Activated CD8-positive, alpha-beta T cell treated with anti-CD3 and anti-CD28 coated beads, Interleukin-2, amount 10 ng/mL, durations not matched to agents 7 days and 5 days (primary cell): Measurements from ENCODE around the gene ACOX2. TPM values are rescaled to one million over a fixed set of nuclear protein-coding genes. Genes with fewer than 3 reads are reported as not detected.

Experiments
- ATAC-seq: fragments of 150-1000 bp; cut with Tn5 transposase; one replicate; pipeline ENCODE4 v1.10.0; 2021; ENCODE audit warnings: moderate library complexity
- CTCF ChIA-PET: fragments of 350-600 bp; sonication (Branson Sonifier 250); formaldehyde crosslinking; loops from one replicate; lab custom pipeline; 2021; ENCODE audit warnings: antibody characterized with exemption; lab: Charles Lee
- POLR2A ChIA-PET: fragments of 350-600 bp; sonication (Branson Sonifier 250); formaldehyde crosslinking; loops from one replicate; lab custom pipeline; 2021; ENCODE audit warnings: antibody characterized with exemption; lab: Charles Lee
- DNase-seq: peaks from one replicate; pipeline ENCODE4 v3.0.0-alpha.2; 2020
- H3K27ac Mint-ChIP-seq: one replicate; pipeline ENCODE4 v1.8.0; 2021; ENCODE audit warnings: mild to moderate bottlenecking, mixed read lengths
- H3K27me3 Mint-ChIP-seq: one replicate; pipeline ENCODE4 v1.8.0; 2021; ENCODE audit warnings: low read depth, mixed read lengths
- H3K36me3 Mint-ChIP-seq: one replicate; pipeline ENCODE4 v1.8.0; 2021; ENCODE audit warnings: low read depth, mixed read lengths
- H3K4me1 Mint-ChIP-seq: one replicate; pipeline ENCODE4 v1.8.0; 2021; ENCODE audit warnings: low read depth, mixed read lengths
- H3K4me3 Mint-ChIP-seq: one replicate; pipeline ENCODE4 v1.8.0; 2021; ENCODE audit warnings: mild to moderate bottlenecking, mixed read lengths
- H3K9me3 Mint-ChIP-seq: one replicate; pipeline ENCODE4 v1.8.0; 2022; ENCODE audit warnings: mixed read lengths; ENCODE audit not compliant: insufficient read depth
- total RNA-seq, 2 experiments: library from RNA; stranded (reverse); gene quantifications; one replicate each; pipeline ENCODE4 v1.2.3, GENCODE V29; 2021

ACOX2 gene
- total RNA-seq, 2 experiments from 2014 or later: not detected

GRCh38 chr3:58565621-58566397 is 28.8 kb upstream of the ACOX2 start:
- POLR2A ChIA-PET: interaction anchor here (0.5 kb wide), 1 partner anchor 172 kb away, joined by 3 read pairs; no protein-coding TSS in a partner anchor
- Mint-ChIP-seq H3K27me3 (no peaks in the 10 kb centered on the region), H3K4me3 (no peak overlapping the region), H3K9me3 (no peaks in the 10 kb centered on the region), H3K4me1 (peaks cover 4% of the 10 kb centered on the region), H3K27ac (no peak overlapping the region), H3K36me3 (no peaks in the 10 kb centered on the region)
- DNase-seq (no peak), ATAC-seq (no peak)
- CTCF ChIA-PET: interaction anchor here (1.3 to 5.7 kb wide), 2 partner anchors 65 to 258 kb away, joined by 3 to 60 read pairs; no protein-coding TSS in a partner anchor

- no peak for ATAC-seq
- ChIA-PET POLR2A (no interaction called here), CTCF (interaction anchor here (1.0 kb wide), 1 partner anchor 9 kb away, joined by 3 read pairs; no protein-coding TSS in a partner anchor)
- H3K4me3 Mint-ChIP-seq: no peak overlapping the region
- no peaks in the 10 kb centered on the region for H3K27me3 Mint-ChIP-seq
- H3K27ac Mint-ChIP-seq: no peak overlapping the region
- H3K4me1 Mint-ChIP-seq: peaks cover 4% of the 10 kb centered on the region
- H3K9me3 Mint-ChIP-seq: no peaks in the 10 kb centered on the region
- H3K36me3 Mint-ChIP-seq: no peaks in the 10 kb centered on the region
- DNase-seq: no peak
Measured at GRCh38 chr3:58564456-58565160, 27.6 kb upstream of the ACOX2 start.

GRCh38 chr3:58564054-58564453 is 27.1 kb upstream of the ACOX2 start:
- Mint-ChIP-seq H3K4me1 (peaks cover 4% of the 10 kb centered on the region), H3K9me3 (no peaks in the 10 kb centered on the region), H3K4me3 (no peak overlapping the region), H3K27ac (no peak overlapping the region), H3K36me3 (no peaks in the 10 kb centered on the region), H3K27me3 (no peaks in the 10 kb centered on the region)
- CTCF ChIA-PET: no interaction called here
- POLR2A ChIA-PET: no interaction called here
- no peak for DNase-seq
- no peak for ATAC-seq

- ChIA-PET CTCF (no interaction called here), POLR2A (no interaction called here)
- Mint-ChIP-seq H3K27me3 (no peaks in the 10 kb centered on the region), H3K36me3 (no peaks in the 10 kb centered on the region), H3K27ac (no peak overlapping the region), H3K9me3 (no peaks in the 10 kb centered on the region), H3K4me3 (no peak overlapping the region), H3K4me1 (no peaks in the 10 kb centered on the region)
- ATAC-seq: no peak
- no peak for DNase-seq
Measured at GRCh38 chr3:58563386-58564035, 26.5 kb upstream of the ACOX2 start.

GRCh38 chr3:58562498-58562897 is 25.5 kb upstream of the ACOX2 start:
- Mint-ChIP-seq H3K27me3 (no peaks in the 10 kb centered on the region), H3K36me3 (no peaks in the 10 kb centered on the region), H3K4me1 (no peaks in the 10 kb centered on the region), H3K4me3 (no peak overlapping the region), H3K9me3 (no peaks in the 10 kb centered on the region), H3K27ac (no peak overlapping the region)
- CTCF ChIA-PET: no interaction called here
- POLR2A ChIA-PET: no interaction called here
- no peak for DNase-seq
- ATAC-seq: no peak

GRCh38 chr3:58560771-58561311 is 23.9 kb upstream of the ACOX2 start:
- H3K4me3 Mint-ChIP-seq: no peak overlapping the region
- no peaks in the 10 kb centered on the region for H3K36me3 Mint-ChIP-seq
- ATAC-seq: no peak
- no peak for DNase-seq
- POLR2A ChIA-PET: no interaction called here
- H3K4me1 Mint-ChIP-seq: no peaks in the 10 kb centered on the region
- no peaks in the 10 kb centered on the region for H3K9me3 Mint-ChIP-seq
- H3K27ac Mint-ChIP-seq: no peak overlapping the region
- CTCF ChIA-PET: no interaction called here
- H3K27me3 Mint-ChIP-seq: peaks cover 4% of the 10 kb centered on the region

GRCh38 chr3:58559586-58559985 is 22.6 kb upstream of the ACOX2 start:
- ChIA-PET CTCF (no interaction called here), POLR2A (no interaction called here)
- Mint-ChIP-seq H3K9me3 (no peaks in the 10 kb centered on the region), H3K27ac (no peak overlapping the region), H3K4me1 (no peaks in the 10 kb centered on the region), H3K36me3 (no peaks in the 10 kb centered on the region), H3K27me3 (peaks cover 7% of the 10 kb centered on the region), H3K4me3 (no peak overlapping the region)
- no peak for DNase-seq
- no peak for ATAC-seq

GRCh38 chr3:58557491-58557890 is 20.5 kb upstream of the ACOX2 start:
- DNase-seq (no peak), ATAC-seq (no peak)
- Mint-ChIP-seq H3K9me3 (no peaks in the 10 kb centered on the region), H3K27me3 (peaks cover 7% of the 10 kb centered on the region), H3K27ac (no peak overlapping the region), H3K36me3 (no peaks in the 10 kb centered on the region), H3K4me1 (no peaks in the 10 kb centered on the region), H3K4me3 (no peak overlapping the region)
- POLR2A ChIA-PET: no interaction called here
- CTCF ChIA-PET: interaction anchor here (3.6 kb wide), 1 partner anchor 11 kb away, joined by 27 read pairs; no protein-coding TSS in a partner anchor

GRCh38 chr3:58556761-58557221 is 19.8 kb upstream of the ACOX2 start:
- CTCF ChIA-PET: interaction anchor here (0.9 to 3.6 kb wide), 2 partner anchors 12 to 73 kb away, joined by 3 to 27 read pairs; no protein-coding TSS in a partner anchor
- ATAC-seq (no peak), DNase-seq (no peak)
- POLR2A ChIA-PET: no interaction called here
- no peaks in the 10 kb centered on the region for H3K36me3 Mint-ChIP-seq
- H3K27me3 Mint-ChIP-seq: peaks cover 7% of the 10 kb centered on the region
- no peaks in the 10 kb centered on the region for H3K9me3 Mint-ChIP-seq
- H3K4me1 Mint-ChIP-seq: no peaks in the 10 kb centered on the region
- H3K4me3 Mint-ChIP-seq: no peak overlapping the region
- H3K27ac Mint-ChIP-seq: no peak overlapping the region

- Mint-ChIP-seq H3K36me3 (no peaks in the 10 kb centered on the region), H3K27ac (no peak overlapping the region), H3K4me1 (no peaks in the 10 kb centered on the region), H3K9me3 (no peaks in the 10 kb centered on the region), H3K27me3 (peaks cover 7% of the 10 kb centered on the region), H3K4me3 (no peak overlapping the region)
- DNase-seq: no peak
- ChIA-PET CTCF (interaction anchor here (0.9 to 3.6 kb wide), 2 partner anchors 12 to 74 kb away, joined by 3 to 27 read pairs; no protein-coding TSS in a partner anchor), POLR2A (no interaction called here)
- ATAC-seq: no peak
Measured at GRCh38 chr3:58556001-58556400, 19.0 kb upstream of the ACOX2 start.

- no peaks in the 10 kb centered on the region for H3K9me3 Mint-ChIP-seq
- ATAC-seq: no peak
- H3K36me3 Mint-ChIP-seq: no peaks in the 10 kb centered on the region
- CTCF ChIA-PET: interaction anchor here (3.6 kb wide), 1 partner anchor 13 kb away, joined by 27 read pairs; no protein-coding TSS in a partner anchor
- H3K27ac Mint-ChIP-seq: no peak overlapping the region
- DNase-seq: no peak
- POLR2A ChIA-PET: no interaction called here
- no peak overlapping the region for H3K4me3 Mint-ChIP-seq
- H3K4me1 Mint-ChIP-seq: no peaks in the 10 kb centered on the region
- H3K27me3 Mint-ChIP-seq: peaks cover 7% of the 10 kb centered on the region
Measured at GRCh38 chr3:58555203-58555602, 18.2 kb upstream of the ACOX2 start.
